Keratinocyte (primary cell): ENCODE measurements around the gene C14orf119. TPM values are rescaled to one million over a fixed set of nuclear protein-coding genes. Genes with fewer than 3 reads are reported as not detected.

Experiments used
- DNase-seq: peaks from one replicate; pipeline ENCODE4 v3.0.0-alpha.2; 2011; ENCODE audit warnings: low read depth, missing footprints, low spot score
- FAIRE-seq: peaks from 2 replicates; lab custom pipeline; 2011; peaks lifted over from hg19 to GRCh38; lab: Jason Lieb, UNC
- H2AFZ ChIP-seq: 2 replicates; pipeline ENCODE4 v1.6.0; 2012; ENCODE audit warnings: low read length, control low read depth, inconsistent platforms; ENCODE audit not compliant: control insufficient read depth
- H3K27ac ChIP-seq: 2 replicates; pipeline ENCODE4 v1.5.1; 2011; ENCODE audit warnings: low read length; ENCODE audit not compliant: control insufficient read depth, insufficient read depth
- H3K27me3 ChIP-seq: 3 replicates; pipeline ENCODE4 v1.6.0; 2011; ENCODE audit warnings: low read length; ENCODE audit not compliant: control insufficient read depth, insufficient read depth; ENCODE audit errors: extremely low read depth
- H3K36me3 ChIP-seq, 2 experiments: 2 replicates in 1 of 2; 3 replicates in 1 of 2; pipeline ENCODE4 v1.5.1; 2011; ENCODE audit warnings: low read length in 2 of 2, mild to moderate bottlenecking in 1 of 2; ENCODE audit not compliant: control insufficient read depth in 2 of 2, insufficient read depth in 2 of 2; ENCODE audit errors: extremely low read depth in 1 of 2
- H3K4me1 ChIP-seq: 3 replicates; pipeline ENCODE4 v1.5.1; 2011; ENCODE audit warnings: low read length; ENCODE audit not compliant: control insufficient read depth, insufficient read depth; ENCODE audit errors: extremely low read depth
- H3K4me2 ChIP-seq: 3 replicates; pipeline ENCODE4 v1.6.0; 2011; ENCODE audit warnings: low read depth, low read length; ENCODE audit not compliant: control insufficient read depth, insufficient read depth; ENCODE audit errors: extremely low read depth
- H3K4me3 ChIP-seq, 3 experiments: fragments of 200-600 bp in 1 of 3; sonication (generic) in 1 of 3; 2 replicates in 2 of 3; 3 replicates in 1 of 3; pipeline ENCODE4 v1.5.1; 2011 to 2016; ENCODE audit warnings: low read length in 3 of 3, mild to moderate bottlenecking in 3 of 3, control low read depth in 2 of 3, inconsistent platforms in 1 of 3, low read depth in 1 of 3, mixed read lengths in 1 of 3, mixed run types in 1 of 3, moderate library complexity in 1 of 3; ENCODE audit not compliant: control insufficient read depth in 2 of 3, insufficient read depth in 2 of 3; ENCODE audit errors: extremely low read depth in 1 of 3
- H3K79me2 ChIP-seq: 2 replicates; pipeline ENCODE4 v1.6.0; 2012; ENCODE audit warnings: low read length; ENCODE audit not compliant: control insufficient read depth, insufficient read depth
- H3K9ac ChIP-seq: 3 replicates; pipeline ENCODE4 v1.6.0; 2011; ENCODE audit warnings: low read length; ENCODE audit not compliant: control insufficient read depth, insufficient read depth; ENCODE audit errors: extremely low read depth
- H3K9me1 ChIP-seq: 3 replicates; pipeline ENCODE4 v1.6.0; 2011; ENCODE audit warnings: low read length; ENCODE audit not compliant: control insufficient read depth, insufficient read depth; ENCODE audit errors: extremely low read depth
- H3K9me3 ChIP-seq: 2 replicates; pipeline ENCODE4 v1.5.1; 2012; ENCODE audit warnings: low read depth, low read length; ENCODE audit not compliant: control insufficient read depth
- H4K20me1 ChIP-seq: 3 replicates; pipeline ENCODE4 v1.6.0; 2011; ENCODE audit warnings: low read length; ENCODE audit not compliant: control insufficient read depth, insufficient read depth; ENCODE audit errors: extremely low read depth
- CTCF ChIP-seq, 3 experiments: IDR thresholded peaks in 1 of 3; conservative IDR thresholded peaks in 1 of 3; optimal IDR thresholded peaks in 1 of 3; 2 replicates in 2 of 3; 3 replicates in 1 of 3; pipeline versions ENCODE3 to v1.5.1; 2011; ENCODE audit warnings: low read length in 3 of 3, mild to moderate bottlenecking in 3 of 3, moderate library complexity in 2 of 3, control low read depth in 1 of 3, inconsistent platforms in 1 of 3; ENCODE audit not compliant: insufficient read depth in 2 of 3; ENCODE audit errors: extremely low read depth in 1 of 3
- EZH2 ChIP-seq: IDR thresholded peaks from one replicate; pipeline ENCODE4 v1.6.1; 2012; ENCODE audit warnings: inconsistent platforms, mild to moderate bottlenecking, low read length, moderate library complexity
- dilution Hi-C: fragments of 300-500 bp; cut with MboI; formaldehyde crosslinking; loops from one replicate; pipeline ENCODE4 v1.7.0; 2020; ENCODE audit warnings: low sequenced_read_pairs; ENCODE audit not compliant: extremely low pct_ligation_motif_present
- polyA plus RNA-seq, 5 experiments: library from polyadenylated mRNA; depleted of rRNA in 3 of 5; stranded (reverse) in 3 of 5; stranded (forward) in 1 of 5; unstranded in 1 of 5; fragments of >200 nt; gene quantifications; 1 replicate in 1 of 5; 2 replicates in 3 of 5; 3 replicates in 1 of 5; pipeline versions ENCODE4 v1.2.1 to v1.2.3, GENCODE V29; 2011 to 2012; ENCODE audit warnings: missing spikeins in 2 of 5, low read depth in 1 of 5, low replicate concordance in 1 of 5

C14orf119 gene
- polyA plus RNA-seq, 1 donor (not counting 4 experiments of a cell fraction or from before 2014, with no cell fraction given): 73.7 TPM

GRCh38 chr14:23139874-23140273 is 44.6 kb downstream of the C14orf119 start:
- Histone ChIP-seq H3K27ac (no peak overlapping the region), H4K20me1 (no peaks in the 10 kb centered on the region), H3K4me3 (no peak overlapping the region), H3K9me3 (no peaks in the 10 kb centered on the region), H2AFZ (no peak overlapping the region), H3K79me2 (no peaks in the 10 kb centered on the region), H3K4me2 (no peak overlapping the region), H3K27me3 (no peaks in the 10 kb centered on the region), H3K36me3 (peaks cover 6 to 11% of the 10 kb centered on the region in 2 experiments), H3K9me1 (no peaks in the 10 kb centered on the region), H3K4me1 (peaks cover 43% of the 10 kb centered on the region), H3K9ac (no peak overlapping the region)
- FAIRE-seq (no peak), DNase-seq (no peak)
- dilution Hi-C loops: no loop called here
- no peak for TF ChIP-seq EZH2
- TF ChIP-seq CTCF (optimal IDR thresholded peaks at IDR 0.05 in 1 of 3, IDR thresholded peaks at IDR 0.05 in 1 of 3, conservative IDR thresholded peaks at IDR 0.05 in 1 of 3; ENCODE audit: extremely low read depth in 1 of 3, insufficient read depth in 2 of 3, low read length in 3 of 3): no peak

GRCh38 chr14:23140371-23140770 is 45.1 kb downstream of the C14orf119 start:
- no peak overlapping the region for H3K4me3 ChIP-seq
- DNase-seq: no peak
- no peak overlapping the region for H2AFZ ChIP-seq
- no peak overlapping the region for H3K9ac ChIP-seq
- H3K9me3 ChIP-seq: no peaks in the 10 kb centered on the region
- dilution Hi-C loops: no loop called here
- H3K4me1 ChIP-seq: peaks cover 43% of the 10 kb centered on the region
- no peaks in the 10 kb centered on the region for H3K9me1 ChIP-seq
- no peaks in the 10 kb centered on the region for H4K20me1 ChIP-seq
- no peak for FAIRE-seq
- H3K4me2 ChIP-seq: no peak overlapping the region
- TF ChIP-seq CTCF (optimal IDR thresholded peaks at IDR 0.05 in 1 of 3, IDR thresholded peaks at IDR 0.05 in 1 of 3, conservative IDR thresholded peaks at IDR 0.05 in 1 of 3; ENCODE audit: extremely low read depth in 1 of 3, insufficient read depth in 2 of 3, low read length in 3 of 3): no peak
- TF ChIP-seq EZH2: no peak
- H3K27ac ChIP-seq: no peak overlapping the region
- H3K36me3 ChIP-seq: peaks cover 6 to 11% of the 10 kb centered on the region in 2 experiments
- no peaks in the 10 kb centered on the region for H3K27me3 ChIP-seq
- no peaks in the 10 kb centered on the region for H3K79me2 ChIP-seq
